GM23248 (cell line): Measurements from ENCODE around the gene CERT1. TPM values are rescaled to one million over a fixed set of nuclear protein-coding genes. Genes with fewer than 3 reads are reported as not detected.

Experiments
- DNase-seq: peaks from one replicate; pipeline ENCODE4 v3.0.0-alpha.2; 2015
- H2AFZ ChIP-seq: fragments of 200-600 bp; sonication (generic); 2 replicates; pipeline ENCODE4 v1.6.1; 2016; ENCODE audit warnings: antibody characterized with exemption
- H3F3A ChIP-seq: fragments of 200-600 bp; sonication (generic); 2 replicates; pipeline ENCODE4 v1.6.1; 2016; ENCODE audit warnings: mild to moderate bottlenecking, antibody characterized with exemption, mixed run types; ENCODE audit not compliant: insufficient read depth
- H3K27ac ChIP-seq: fragments of 200-600 bp; sonication (generic); 2 replicates; pipeline ENCODE4 v1.5.1; 2016; ENCODE audit warnings: mild to moderate bottlenecking
- H3K27me3 ChIP-seq: fragments of 200-600 bp; sonication (generic); replicated peaks from 2 replicates; pipeline ENCODE4 v1.6.1; 2016; ENCODE audit warnings: mild to moderate bottlenecking; ENCODE audit not compliant: insufficient read depth
- H3K36me3 ChIP-seq: fragments of 200-600 bp; sonication (generic); 2 replicates; pipeline ENCODE4 v1.6.1; 2016; ENCODE audit warnings: low read depth, mild to moderate bottlenecking
- H3K4me1 ChIP-seq: fragments of 200-600 bp; sonication (generic); 2 replicates; pipeline ENCODE4 v1.6.1; 2016; ENCODE audit warnings: mild to moderate bottlenecking; ENCODE audit not compliant: insufficient read depth
- H3K4me2 ChIP-seq: fragments of 200-600 bp; sonication (generic); one replicate; pipeline ENCODE4 v1.6.1; 2016; ENCODE audit warnings: mild to moderate bottlenecking; ENCODE audit not compliant: unreplicated experiment
- H3K4me3 ChIP-seq: fragments of 200-600 bp; sonication (generic); 2 replicates; pipeline ENCODE4 v1.5.1; 2016; ENCODE audit warnings: mild to moderate bottlenecking
- H3K79me2 ChIP-seq: fragments of 200-600 bp; sonication (generic); 2 replicates; pipeline ENCODE4 v1.6.1; 2016; ENCODE audit warnings: mild to moderate bottlenecking; ENCODE audit not compliant: insufficient read depth
- H3K9ac ChIP-seq: fragments of 200-600 bp; sonication (generic); 2 replicates; pipeline ENCODE4 v1.6.1; 2016; ENCODE audit warnings: mild to moderate bottlenecking
- H3K9me2 ChIP-seq: fragments of 200-600 bp; sonication (generic); 2 replicates; pipeline ENCODE4 v1.6.1; 2016; ENCODE audit warnings: mixed run types, mild to moderate bottlenecking, moderate library complexity; ENCODE audit not compliant: insufficient read depth
- H3K9me3 ChIP-seq: fragments of 200-600 bp; sonication (generic); one replicate; pipeline ENCODE4 v1.6.1; 2017; ENCODE audit warnings: low read depth
- H4K20me1 ChIP-seq: fragments of 200-600 bp; sonication (generic); 2 replicates; pipeline ENCODE4 v1.6.0; 2016; ENCODE audit not compliant: insufficient read depth
- EZH2 ChIP-seq: fragments of 200-600 bp; sonication (generic); IDR thresholded peaks from 2 replicates; pipeline ENCODE4 v1.6.1; 2018; ENCODE audit warnings: antibody characterized with exemption, mild to moderate bottlenecking; ENCODE audit not compliant: insufficient read depth, poor library complexity, severe bottlenecking
- EZH2phosphoT487 ChIP-seq: fragments of 200-600 bp; sonication (generic); IDR thresholded peaks from 2 replicates; pipeline ENCODE4 v1.6.1; 2018; ENCODE audit warnings: antibody characterized with exemption, moderate library complexity, mild to moderate bottlenecking, low read depth; ENCODE audit not compliant: insufficient read depth
- WGBS, 2 experiments: methylation state at CpG; one replicate each; pipeline ENCODE4 v1.1.6; 2015 to 2017; ENCODE audit warnings: low lambda C conversion rate in 2 of 2, low coverage in 1 of 2; ENCODE audit errors: missing lambda C conversion rate in 2 of 2; 5-methylcytosine and 5-hydroxymethylcytosine counted together
- in situ Hi-C: fragments of 300-500 bp; cut with MboI; formaldehyde crosslinking; loops from 2 replicates; pipeline ENCODE4 v1.15.0; 2020
- polyA plus RNA-seq: library from polyadenylated mRNA; unstranded; fragments of >200 nt; fragmentation: Nextera tagmentation; extraction: Ambion mirVana; gene quantifications from 2 replicates; pipeline ENCODE4 v1.2.1, GENCODE V29; 2016
- total RNA-seq: library from RNA; depleted of rRNA; stranded (reverse); fragments of >200 nt; shearing (Covaris generic); gene quantifications from 2 replicates; pipeline ENCODE4 v1.2.3, GENCODE V29; 2014

The CERT1 gene
- total and polyA plus RNA-seq, 2 experiments from 2014 or later, result 15.2 to 17.3 TPM

DNA sequence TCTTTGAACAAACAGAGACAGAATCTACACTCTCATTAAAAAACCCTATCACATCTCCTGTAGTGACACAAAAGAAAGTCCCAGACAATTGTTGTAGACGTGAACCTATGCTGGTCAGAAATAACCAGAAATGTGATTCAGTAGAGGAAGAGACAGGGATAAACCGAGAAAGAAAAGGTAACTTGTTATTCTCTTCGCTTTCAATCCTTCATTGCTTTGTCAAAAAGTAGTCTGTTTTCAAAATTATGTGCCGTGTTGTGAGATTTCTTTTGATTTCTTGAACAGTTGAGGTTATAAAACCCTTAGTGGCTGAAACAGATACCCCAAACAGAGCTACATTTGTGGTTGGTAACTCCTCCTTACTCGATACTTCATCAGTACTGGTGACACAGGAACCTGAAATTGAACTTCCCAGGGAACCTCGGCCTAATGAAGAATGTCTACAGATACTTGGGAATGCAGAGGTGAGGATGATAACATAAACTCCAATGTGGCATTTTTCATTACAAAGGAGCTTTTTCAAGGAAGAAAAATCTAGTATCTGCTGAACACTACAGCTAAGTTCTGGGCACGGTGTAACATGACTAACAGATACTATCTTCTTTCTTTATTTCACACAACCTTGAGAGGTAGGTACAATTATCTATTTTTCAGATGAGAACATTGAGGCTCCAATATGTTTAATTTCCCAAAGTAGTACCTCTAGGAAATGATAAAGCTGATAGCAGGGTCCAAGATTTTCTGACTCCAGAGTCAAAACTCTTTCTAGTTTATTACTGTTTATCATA lies 160.1 kb downstream of the CERT1 start:
- WGBS, 2 experiments, result 97 to 98% methylated on average over 7 of the region's 7 CpGs

DNA sequence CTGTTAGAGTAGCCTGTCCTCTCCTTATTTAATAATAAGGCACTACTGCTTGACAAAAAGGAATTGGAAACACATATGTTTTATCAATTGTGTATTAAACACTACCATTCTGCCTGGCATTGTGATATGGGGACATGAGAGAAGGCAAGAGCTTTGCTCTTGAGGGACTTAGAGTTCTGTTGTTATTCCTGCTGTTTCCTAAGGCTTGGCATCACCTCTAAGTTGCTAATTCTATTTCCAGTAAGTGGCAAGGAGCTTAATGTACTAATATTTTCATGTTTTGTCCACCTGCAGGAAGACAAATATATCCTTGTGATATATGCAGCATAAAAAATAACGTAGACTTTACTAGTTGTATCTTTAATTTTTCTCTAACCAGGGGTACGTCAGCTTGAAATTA lies 161.8 kb downstream of the CERT1 start:
- Histone ChIP-seq H3K79me2 (peaks cover 19% of the 10 kb centered on the region), H3K9me3 (no peaks in the 10 kb centered on the region), H3K27me3 (no peaks in the 10 kb centered on the region), H3K9me2 (no peaks in the 10 kb centered on the region), H3K27ac (no peak overlapping the region), H4K20me1 (no peaks in the 10 kb centered on the region), H3K4me3 (no peak overlapping the region), H3K4me2 (no peak overlapping the region), H3K36me3 (peaks cover 81% of the 10 kb centered on the region), H3F3A (no peaks in the 10 kb centered on the region), H3K9ac (no peak overlapping the region), H3K4me1 (peaks cover 6% of the 10 kb centered on the region; the same call in 1 of the 2 replicates), H2AFZ (no peak overlapping the region)
- TF ChIP-seq EZH2 (no peak), EZH2phosphoT487 (no peak)
- no peak for DNase-seq
- WGBS, 2 experiments, result 92 to 97% methylated on average over 2 of the region's 2 CpGs
- in situ Hi-C loops, result no loop called here

More for the DNA sequence above, 160.1 kb downstream of the CERT1 start:
- H3F3A ChIP-seq, result no peaks in the 10 kb centered on the region
- no peak overlapping the region for H3K9ac ChIP-seq
- no peaks in the 10 kb centered on the region for H4K20me1 ChIP-seq
- H3K9me3 ChIP-seq, result no peaks in the 10 kb centered on the region
- H3K27ac ChIP-seq, result no peak overlapping the region
- peaks cover 81% of the 10 kb centered on the region for H3K36me3 ChIP-seq
- no peak overlapping the region for H3K4me3 ChIP-seq
- no peak overlapping the region for H3K4me2 ChIP-seq
- in situ Hi-C loops, result no loop called here
- H2AFZ ChIP-seq, result no peak overlapping the region
- DNase-seq, result no peak
- peaks cover 6% of the 10 kb centered on the region; the same call in 1 of the 2 replicates for H3K4me1 ChIP-seq
- H3K27me3 ChIP-seq, result no peaks in the 10 kb centered on the region
- TF ChIP-seq EZH2 (no peak), EZH2phosphoT487 (no peak)
- H3K79me2 ChIP-seq, result peaks cover 16% of the 10 kb centered on the region; the same call in 1 of the 2 replicates
- H3K9me2 ChIP-seq, result no peaks in the 10 kb centered on the region

DNA sequence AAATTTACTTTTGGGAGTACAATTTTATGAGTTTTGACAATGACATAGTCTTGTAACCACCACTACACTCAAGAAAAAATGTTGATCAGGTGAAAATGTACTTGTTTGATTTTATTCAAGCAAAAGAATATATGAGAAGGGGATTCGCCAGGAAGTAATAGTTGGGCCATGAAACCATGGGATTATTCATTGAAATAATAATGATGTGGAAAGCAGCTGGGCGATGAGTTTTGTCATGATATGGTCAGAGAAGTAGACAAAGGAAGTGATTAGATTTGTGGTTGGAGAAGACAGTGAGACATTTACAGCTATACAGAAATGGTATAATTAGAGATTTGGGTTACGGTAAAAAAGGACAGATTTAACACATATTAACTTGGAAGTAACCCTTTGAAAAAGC lies 163.2 kb downstream of the CERT1 start:
- Histone ChIP-seq H3K4me1 (peaks cover 6% of the 10 kb centered on the region; the same call in 1 of the 2 replicates), H3K9me2 (no peaks in the 10 kb centered on the region), H2AFZ (no peak overlapping the region), H3K4me2 (no peak overlapping the region), H4K20me1 (no peaks in the 10 kb centered on the region), H3K27me3 (no peaks in the 10 kb centered on the region), H3K36me3 (peaks cover 82% of the 10 kb centered on the region), H3K9me3 (no peaks in the 10 kb centered on the region), H3K4me3 (no peak overlapping the region), H3F3A (no peaks in the 10 kb centered on the region), H3K79me2 (peaks cover 34% of the 10 kb centered on the region), H3K9ac (no peak overlapping the region), H3K27ac (no peak overlapping the region)
- 79 to 85% methylated on average over 3 of the region's 3 CpGs for WGBS, 2 experiments
- no peak for DNase-seq
- in situ Hi-C loops, result no loop called here
- TF ChIP-seq EZH2, result no peak
- TF ChIP-seq EZH2phosphoT487, result no peak

DNA sequence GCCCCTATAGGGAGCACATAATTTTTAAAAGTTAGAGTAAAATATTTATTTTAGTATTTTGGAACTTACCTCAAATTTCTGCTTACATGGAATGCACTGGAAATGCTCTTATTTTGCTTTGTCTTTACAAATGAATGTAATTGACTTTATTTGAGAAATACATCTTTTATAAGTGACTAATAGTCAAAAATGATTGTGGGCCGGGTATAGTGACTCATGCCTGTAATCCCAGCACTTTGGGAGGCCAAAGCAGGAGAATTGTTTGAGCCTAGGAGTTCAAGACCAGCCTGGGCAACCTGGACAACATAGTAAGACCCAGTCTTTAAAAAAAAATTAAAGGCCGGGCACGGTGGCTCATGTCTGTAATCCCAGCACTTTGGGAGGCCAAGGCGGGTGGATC lies 168.6 kb downstream of the CERT1 start:
- Histone ChIP-seq H3K27me3 (no peaks in the 10 kb centered on the region), H3K4me1 (peaks cover 42% of the 10 kb centered on the region), H3F3A (no peaks in the 10 kb centered on the region; the same call in 1 of the 2 replicates), H3K4me2 (no peak overlapping the region), H3K9me2 (no peaks in the 10 kb centered on the region), H3K9ac (no peak overlapping the region), H2AFZ (no peak overlapping the region), H4K20me1 (peaks cover 5% of the 10 kb centered on the region; the same call in 1 of the 2 replicates), H3K36me3 (peaks cover 37% of the 10 kb centered on the region), H3K9me3 (no peaks in the 10 kb centered on the region), H3K79me2 (peaks cover 72% of the 10 kb centered on the region), H3K27ac (no peak overlapping the region), H3K4me3 (no peak overlapping the region)
- DNase-seq, result peak; percentile 34
- in situ Hi-C loops, result no loop called here
- WGBS, 2 experiments, result 81 to 84% methylated on average over 4 of the region's 4 CpGs
- no peak for TF ChIP-seq EZH2
- no peak for TF ChIP-seq EZH2phosphoT487
